PC-9 (cell line): ENCODE data around the gene KCNK15. TPM values are rescaled to one million over a fixed set of nuclear protein-coding genes. Genes with fewer than 3 reads are reported as not detected.
A peak's percentile ranks its signal among the peaks of the same experiment; 100 is the strongest.

Source experiments
- BruUV-seq: library from RNA; stranded (reverse); fragments of 400-500 nt; replicated peaks from 2 replicates; lab custom pipeline; 2021; lab: Mats Ljungman, UMichigan
- CTCF ChIA-PET: fragments of 300-600 bp; sonication (Branson Sonifier 250); formaldehyde crosslinking; loops from one replicate; lab custom pipeline; 2022; ENCODE audit warnings: antibody characterized with exemption; lab: Charles Lee
- POLR2A ChIA-PET: fragments of 300-600 bp; sonication (Branson Sonifier 250); formaldehyde crosslinking; loops from one replicate; lab custom pipeline; 2022; ENCODE audit warnings: antibody characterized with exemption; ENCODE audit not compliant: unreplicated experiment; lab: Charles Lee
- DNase-seq, 2 experiments: peaks; one replicate each; pipeline versions ENCODE4 v3.0.0 to v3.0.0-alpha.2; 2015 to 2022; ENCODE audit warnings: mixed read lengths in 1 of 2
- H2AFZ ChIP-seq: fragments of 200-600 bp; sonication (generic); 2 replicates; pipeline ENCODE4 v1.8.1; 2017; ENCODE audit warnings: antibody characterized with exemption
- H3F3A ChIP-seq: fragments of 200-600 bp; sonication (generic); 2 replicates; pipeline ENCODE4 v1.8.1; 2017; ENCODE audit warnings: antibody characterized with exemption, mild to moderate bottlenecking, low read depth; ENCODE audit not compliant: insufficient read depth
- H3K27ac ChIP-seq: fragments of 200-600 bp; sonication (generic); 2 replicates; pipeline ENCODE4 v1.6.1; 2016; ENCODE audit warnings: mixed run types
- H3K27me3 ChIP-seq: fragments of 200-600 bp; sonication (generic); 2 replicates; pipeline ENCODE4 v1.6.1; 2016; ENCODE audit warnings: low read depth, mixed run types; ENCODE audit not compliant: insufficient read depth
- H3K36me3 ChIP-seq: fragments of 200-600 bp; sonication (generic); 2 replicates; pipeline ENCODE4 v1.6.1; 2016; ENCODE audit warnings: low read depth, mixed run types
- H3K4me1 ChIP-seq: fragments of 200-600 bp; sonication (generic); replicated peaks from 2 replicates; pipeline ENCODE4 v1.6.1; 2016; ENCODE audit warnings: mixed run types; ENCODE audit not compliant: insufficient read depth
- H3K4me2 ChIP-seq: fragments of 200-600 bp; sonication (generic); 2 replicates; pipeline ENCODE4 v1.6.1; 2017; ENCODE audit warnings: mixed run types
- H3K4me3 ChIP-seq: fragments of 200-600 bp; sonication (generic); 2 replicates; pipeline ENCODE4 v1.6.1; 2016; ENCODE audit warnings: mixed run types
- H3K79me2 ChIP-seq: fragments of 200-600 bp; sonication (generic); 2 replicates; pipeline ENCODE4 v1.6.1; 2017; ENCODE audit warnings: low read depth, mixed run types
- H3K9me2 ChIP-seq: fragments of 200-600 bp; sonication (generic); 2 replicates; pipeline ENCODE4 v1.8.1; 2017; ENCODE audit warnings: mild to moderate bottlenecking; ENCODE audit not compliant: insufficient read depth
- H3K9me3 ChIP-seq: fragments of 200-600 bp; sonication (generic); 2 replicates; pipeline ENCODE4 v1.8.1; 2016; ENCODE audit warnings: low read depth; ENCODE audit not compliant: insufficient read depth
- H4K20me1 ChIP-seq: fragments of 200-600 bp; sonication (generic); 2 replicates; pipeline ENCODE4 v1.8.1; 2017; ENCODE audit not compliant: insufficient read depth
- CTCF ChIP-seq: fragments of 200-600 bp; sonication (generic); conservative IDR thresholded peaks from 2 replicates; pipeline ENCODE4 v1.6.1; 2017; ENCODE audit warnings: mixed run types, antibody characterized with exemption, mild to moderate bottlenecking, moderate library complexity
- EZH2 ChIP-seq: fragments of 200-600 bp; sonication (generic); IDR thresholded peaks from 2 replicates; pipeline ENCODE4 v1.8.0; 2017; ENCODE audit warnings: antibody characterized with exemption, low read depth
- intact Hi-C: fragments of 100-400 bp; cut with micrococcal nuclease; formaldehyde crosslinking; loops from one replicate; pipeline ENCODE4 v1.10.0; 2022; ENCODE audit not compliant: unreplicated experiment
- total RNA-seq: library from RNA; stranded (reverse); gene quantifications from 2 replicates; pipeline ENCODE4 v1.2.3, GENCODE V29; 2021

Gene KCNK15
- total RNA-seq, 1 experiment from 2014 or later, result 0.26 TPM

DNA sequence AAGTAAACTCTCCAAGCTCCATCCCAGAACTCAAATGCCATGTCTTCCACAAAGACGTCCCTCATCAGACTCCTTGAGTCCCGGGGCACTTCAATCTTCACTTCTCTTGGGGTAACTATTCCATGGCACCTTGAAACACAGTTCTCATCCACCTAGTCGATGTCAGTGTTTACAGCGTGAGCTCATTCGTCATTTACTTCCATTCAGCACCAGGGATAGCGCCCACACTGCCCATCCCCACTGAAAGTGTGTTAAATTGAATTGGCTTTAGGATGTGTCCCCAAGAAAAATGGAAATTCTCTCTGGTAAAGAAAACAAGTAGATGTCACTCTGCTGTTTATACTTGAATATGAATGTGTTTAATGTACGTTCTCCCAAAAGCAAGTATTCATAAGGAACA is 31.3 kb downstream of the KCNK15 start:
- Histone ChIP-seq H3F3A (no peaks in the 10 kb centered on the region), H3K36me3 (no peaks in the 10 kb centered on the region), H4K20me1 (no peaks in the 10 kb centered on the region; the same call in 1 of the 2 replicates), H2AFZ (no peak overlapping the region), H3K4me2 (no peak overlapping the region), H3K4me1 (no peaks in the 10 kb centered on the region), H3K79me2 (no peaks in the 10 kb centered on the region), H3K4me3 (no peak overlapping the region), H3K27ac (no peak overlapping the region), H3K9me3 (no peaks in the 10 kb centered on the region), H3K27me3 (peaks cover 55% of the 10 kb centered on the region), H3K9me2 (no peaks in the 10 kb centered on the region)
- BruUV-seq, result no TSS peak
- POLR2A ChIA-PET, result interaction anchor here (0.6 kb wide), 2 partner anchors 108 to 218 kb away, joined by 3 to 14 read pairs; no protein-coding TSS in a partner anchor
- CTCF ChIA-PET, result no interaction called here
- peak in 1 of 2 experiments; percentile 20 for DNase-seq
- no peak for TF ChIP-seq EZH2
- TF ChIP-seq CTCF, result no peak
- intact Hi-C loops, result no loop called here

DNA sequence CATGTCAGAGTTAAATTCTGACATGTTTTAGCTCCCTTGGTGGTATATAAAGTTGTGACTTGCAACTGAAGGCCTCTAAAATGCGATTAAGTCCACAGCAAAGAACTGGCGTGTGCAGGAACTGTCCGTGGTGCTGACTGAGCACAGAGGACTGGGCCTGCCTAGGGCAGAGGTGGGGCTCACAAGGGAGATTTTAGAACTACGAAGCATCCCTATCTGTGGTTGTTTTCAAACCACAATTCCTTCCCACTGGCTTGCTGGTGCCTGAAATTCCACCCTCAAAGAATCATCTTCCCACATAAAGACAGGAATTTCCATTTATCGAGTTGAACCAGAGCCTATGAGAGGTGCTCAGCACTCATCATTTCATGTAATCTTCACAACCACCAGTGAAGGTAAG is 34.6 kb downstream of the KCNK15 start:
- Histone ChIP-seq H3K27ac (no peak overlapping the region), H4K20me1 (no peaks in the 10 kb centered on the region; the same call in 1 of the 2 replicates), H3K4me3 (no peak overlapping the region), H3K36me3 (no peaks in the 10 kb centered on the region), H2AFZ (no peak overlapping the region), H3K27me3 (peaks cover 46% of the 10 kb centered on the region), H3F3A (no peaks in the 10 kb centered on the region), H3K4me2 (no peak overlapping the region), H3K4me1 (no peaks in the 10 kb centered on the region), H3K9me2 (no peaks in the 10 kb centered on the region), H3K9me3 (no peaks in the 10 kb centered on the region), H3K79me2 (no peaks in the 10 kb centered on the region)
- DNase-seq, result peak in 1 of 2 experiments; percentile 37
- TF ChIP-seq CTCF, result no peak
- no peak for TF ChIP-seq EZH2
- ChIA-PET POLR2A (no interaction called here), CTCF (no interaction called here)
- no TSS peak for BruUV-seq
- intact Hi-C loops, result no loop called here

GRCh38 chr20:44781118-44781517 is 35.5 kb downstream of the KCNK15 start:
- no peaks in the 10 kb centered on the region for H3K9me2 ChIP-seq
- H3K27me3 ChIP-seq, result peaks cover 45% of the 10 kb centered on the region
- H3K79me2 ChIP-seq, result no peaks in the 10 kb centered on the region
- no peak overlapping the region for H3K27ac ChIP-seq
- BruUV-seq, result no TSS peak
- ChIA-PET POLR2A (no interaction called here), CTCF (no interaction called here)
- H4K20me1 ChIP-seq, result no peaks in the 10 kb centered on the region; the same call in 1 of the 2 replicates
- no peak overlapping the region for H3K4me2 ChIP-seq
- H2AFZ ChIP-seq, result no peak overlapping the region
- no peaks in the 10 kb centered on the region for H3F3A ChIP-seq
- H3K4me1 ChIP-seq, result no peaks in the 10 kb centered on the region
- H3K9me3 ChIP-seq, result no peaks in the 10 kb centered on the region
- intact Hi-C loops, result no loop called here
- DNase-seq, result no peak
- no peak overlapping the region for H3K4me3 ChIP-seq
- TF ChIP-seq CTCF, result no peak
- no peak for TF ChIP-seq EZH2
- no peaks in the 10 kb centered on the region for H3K36me3 ChIP-seq
